Head of caudate nucleus (tissue), 42 donors: ENCODE results near the gene COL6A3.
A peak's percentile ranks its signal among the peaks of the same experiment; 100 is the strongest.

Source experiments
- DNase-seq, 42 donors: peaks; one replicate each; pipeline versions ENCODE4 v3.0.0 to v3.0.0-alpha.2; 2020 to 2021; ENCODE audit warnings: mixed read lengths in 7 of 42
- intact Hi-C: fragments of 100-400 bp; cut with DNase I; formaldehyde crosslinking; loops from one replicate; pipeline ENCODE4 v1.15.0; 2022

The COL6A3 gene

DNA sequence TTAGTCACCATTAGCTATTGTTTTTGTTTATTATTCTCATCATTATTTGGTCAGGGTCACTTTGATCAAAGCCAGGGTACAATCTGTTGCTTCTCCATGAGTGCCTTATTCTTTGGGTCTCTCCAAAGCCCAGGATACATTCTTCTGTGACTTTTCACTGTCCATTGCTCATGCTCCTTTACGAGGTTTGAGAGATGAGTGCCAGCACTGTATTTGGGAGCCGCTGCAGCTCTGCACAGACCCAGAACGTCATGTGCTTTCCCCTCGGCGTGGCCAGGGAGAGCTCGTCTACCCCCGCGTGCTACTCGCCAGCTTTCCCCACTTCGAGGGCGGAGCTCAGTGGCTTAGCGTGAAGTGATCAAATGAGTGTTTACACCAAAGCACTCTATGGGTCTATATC is 123.7 kb downstream of the COL6A3 start:
- intact Hi-C loops = no loop called here

DNA sequence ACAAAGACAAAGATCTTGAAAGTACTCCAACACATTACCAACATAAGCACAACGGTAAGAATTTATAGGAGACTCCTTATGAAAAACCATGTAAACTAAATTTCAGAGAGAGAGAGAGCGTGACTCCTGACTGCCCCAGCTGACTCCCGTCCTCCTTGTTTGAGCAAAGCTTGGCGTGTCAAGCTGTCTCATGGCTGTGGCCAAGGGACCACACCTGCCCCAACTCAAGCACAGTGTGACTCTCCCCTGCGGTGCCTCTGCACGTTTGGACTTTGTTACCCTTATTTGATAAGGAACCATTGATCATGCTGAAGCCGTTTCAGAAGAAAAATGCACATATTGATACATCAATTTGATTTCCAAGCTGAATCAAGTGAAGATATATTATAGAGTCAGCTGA is 124.8 kb downstream of the COL6A3 start:
- intact Hi-C loops = no loop called here
- no peak for DNase-seq

More for the DNA sequence above, 123.7 kb downstream of the COL6A3 start:
- DNase-seq = no peak

DNA sequence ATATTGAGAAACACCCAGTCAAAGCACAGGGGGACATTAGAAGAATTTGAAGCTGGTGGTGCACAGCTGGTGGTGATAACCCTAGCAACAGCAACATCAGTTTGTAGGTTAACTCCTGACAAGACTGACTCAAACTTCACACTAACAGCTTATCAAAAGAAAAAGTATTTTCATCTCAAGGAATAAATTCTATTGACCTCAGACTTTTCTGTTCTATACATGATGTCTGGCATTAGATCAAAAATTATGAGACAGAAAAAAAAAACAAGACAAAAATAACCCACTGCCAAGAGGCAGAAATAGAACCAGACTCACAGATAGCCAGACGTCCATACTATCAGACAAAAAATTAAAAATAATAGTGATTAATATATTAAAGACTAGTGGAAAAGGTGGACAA is 126.1 kb downstream of the COL6A3 start:
- intact Hi-C loops = no loop called here
- no peak for DNase-seq

DNA sequence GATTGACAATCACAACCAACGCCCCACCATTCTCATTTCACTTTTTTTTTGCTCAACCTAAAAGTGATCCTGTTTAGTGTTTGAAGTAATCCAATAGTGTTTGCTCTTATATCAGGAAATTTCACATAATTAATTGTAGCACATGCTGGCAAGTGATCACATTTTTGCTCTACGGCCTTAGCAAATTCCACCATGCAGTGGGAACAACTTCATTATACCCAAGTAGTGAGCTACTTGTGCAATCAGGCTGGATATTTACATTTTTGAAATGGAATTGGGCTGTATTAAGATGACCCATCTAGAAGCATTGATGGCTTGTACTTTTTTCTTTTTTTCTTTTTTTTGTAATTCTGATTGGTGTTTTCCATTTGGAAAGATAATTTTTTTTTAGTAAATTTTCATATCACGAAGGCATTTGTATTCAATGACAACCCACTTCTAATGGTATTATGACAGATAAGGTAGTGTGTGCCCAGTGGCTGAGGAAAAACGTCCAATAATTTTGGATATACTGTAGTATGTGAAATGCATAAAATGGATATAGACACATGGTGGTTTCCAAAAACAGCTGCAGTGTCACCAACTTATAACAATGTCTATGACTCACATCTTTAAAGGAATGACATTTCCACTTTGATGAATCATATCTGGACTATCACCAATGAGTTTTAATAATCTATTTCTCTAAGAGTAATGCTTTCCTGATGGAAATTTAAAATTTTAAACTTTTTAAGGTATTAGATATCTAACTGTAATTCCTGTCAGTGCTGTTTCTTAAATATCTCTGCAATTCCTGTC is 130.6 kb downstream of the COL6A3 start:
- DNase-seq = peak in 1 of 42 donors; percentile 32
- intact Hi-C loops = no loop called here

DNA sequence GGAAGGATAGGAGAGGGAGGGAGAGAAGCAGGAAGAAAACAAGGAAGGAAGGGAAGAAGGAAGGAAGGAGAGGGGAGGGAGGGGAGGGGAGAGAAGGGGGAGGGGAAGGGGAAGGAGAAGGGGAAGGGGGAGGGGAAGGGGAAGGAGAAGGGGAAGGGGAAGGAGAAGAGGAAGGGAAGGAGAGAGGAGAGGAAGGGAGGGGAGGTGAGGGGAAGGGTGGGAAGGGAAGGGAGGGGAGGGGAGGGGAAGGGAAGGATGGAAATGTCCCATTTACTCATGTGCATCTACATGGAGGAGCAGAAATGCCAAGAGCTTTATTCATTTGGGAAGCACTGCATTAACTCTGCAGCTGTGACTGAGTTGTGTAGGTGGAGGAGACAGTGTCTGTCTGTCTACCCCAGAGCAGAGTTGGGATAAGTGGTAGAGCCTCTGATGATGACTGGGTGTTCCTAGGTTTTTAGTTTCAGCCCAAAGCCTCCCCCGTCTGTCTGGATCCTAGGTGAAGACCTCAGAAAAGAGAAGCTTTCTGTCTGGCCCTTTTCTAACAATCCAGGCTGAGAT is 131.3 kb downstream of the COL6A3 start:
- intact Hi-C loops = no loop called here
- DNase-seq = no peak

DNA sequence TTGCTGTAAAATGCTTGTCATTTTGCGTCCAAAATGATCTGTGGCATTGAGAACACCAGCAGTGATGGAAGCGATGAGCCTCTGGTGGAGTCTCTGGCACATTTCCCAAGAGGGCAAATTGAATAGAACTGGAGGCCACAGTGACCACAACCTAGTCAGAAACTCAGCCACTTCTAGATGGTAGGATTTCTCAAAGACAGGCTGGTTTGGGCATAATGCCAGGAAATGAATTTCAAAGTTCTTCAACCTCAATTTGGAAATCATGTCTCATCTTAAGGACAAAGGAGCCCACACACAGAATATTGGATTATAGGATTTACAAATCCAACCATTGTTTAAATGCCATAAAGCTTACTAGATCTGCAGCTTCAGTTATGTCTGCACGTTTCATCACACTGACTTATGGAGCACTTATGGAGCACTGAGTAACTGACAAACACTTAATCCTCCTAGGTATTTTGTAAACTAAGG is 132.1 kb downstream of the COL6A3 start:
- intact Hi-C loops = no loop called here
- no peak for DNase-seq

DNA sequence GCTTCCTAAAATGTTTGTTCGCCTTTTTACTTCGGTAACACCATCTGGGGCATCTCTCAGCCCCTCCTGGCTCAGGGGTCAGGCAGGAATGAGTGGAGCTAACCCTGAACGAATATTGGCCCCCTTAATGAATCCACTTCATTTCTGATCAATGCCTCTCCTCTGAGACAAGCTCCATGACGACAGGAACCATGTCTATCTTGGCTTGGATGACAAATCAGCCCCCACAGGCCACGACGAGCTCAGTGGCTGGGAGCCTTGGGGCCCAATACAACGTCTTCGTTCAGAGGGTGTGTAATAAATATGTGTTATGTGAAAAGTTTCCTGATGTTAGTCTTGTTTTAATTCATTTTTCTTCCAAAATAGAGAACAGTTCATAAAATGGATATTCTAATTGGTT is 133.0 kb downstream of the COL6A3 start:
- intact Hi-C loops = no loop called here
- no peak for DNase-seq

DNA sequence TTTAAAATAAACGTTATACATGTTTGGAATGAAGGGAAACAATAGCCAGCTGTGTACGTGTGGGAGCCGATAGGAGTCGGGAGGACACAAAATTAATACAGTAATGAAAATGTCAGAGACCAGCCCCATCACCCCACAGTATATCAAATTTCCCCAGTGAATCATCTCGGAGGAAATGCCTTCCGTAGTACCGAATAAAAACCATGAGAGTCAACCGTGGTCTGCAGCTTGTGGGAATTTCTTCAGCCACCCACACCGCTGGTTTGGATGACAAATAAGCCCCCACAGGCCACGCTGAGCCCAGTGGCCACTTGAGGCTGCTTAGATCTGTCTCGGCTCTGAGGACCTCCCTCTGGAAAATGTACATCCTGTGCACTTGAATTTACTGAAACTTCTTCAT is 133.7 kb downstream of the COL6A3 start:
- intact Hi-C loops = no loop called here
- DNase-seq = no peak

DNA sequence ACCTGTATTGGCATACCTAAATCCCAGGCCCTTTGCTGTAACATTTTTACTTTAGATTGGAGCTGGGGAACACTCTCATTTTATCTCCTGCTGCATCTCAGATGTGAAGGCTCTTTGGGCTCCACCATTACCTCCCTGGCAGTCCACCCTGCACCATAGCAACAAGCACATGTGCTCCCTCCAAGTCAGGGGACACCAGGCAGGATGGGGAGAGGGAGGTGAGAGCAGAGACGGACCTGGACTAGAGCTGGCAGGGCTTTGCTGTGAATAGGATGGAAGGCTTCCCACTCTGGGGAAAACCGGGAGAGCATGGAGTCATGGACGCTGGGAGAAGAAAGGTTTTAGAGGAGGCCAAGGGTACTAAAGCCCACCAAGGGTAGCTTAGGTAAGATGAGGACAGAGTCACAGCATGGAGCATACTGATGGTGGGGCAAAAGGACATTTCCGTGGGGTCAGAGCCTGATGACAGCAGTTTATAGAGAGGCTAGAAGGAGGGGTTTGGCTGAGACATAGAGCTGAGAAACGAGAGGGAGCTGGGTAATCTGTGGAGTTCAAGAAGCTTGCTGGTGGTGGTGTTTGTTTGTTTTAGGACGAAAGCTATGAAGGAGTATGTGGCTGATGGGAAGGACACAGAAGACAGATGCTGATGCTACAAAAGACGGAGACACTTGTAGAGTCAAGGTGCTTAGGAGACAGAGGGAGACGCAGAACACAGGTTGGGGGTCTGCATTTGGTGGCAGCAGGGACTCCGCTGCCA is 134.8 kb downstream of the COL6A3 start:
- intact Hi-C loops = no loop called here
- DNase-seq = no peak

DNA sequence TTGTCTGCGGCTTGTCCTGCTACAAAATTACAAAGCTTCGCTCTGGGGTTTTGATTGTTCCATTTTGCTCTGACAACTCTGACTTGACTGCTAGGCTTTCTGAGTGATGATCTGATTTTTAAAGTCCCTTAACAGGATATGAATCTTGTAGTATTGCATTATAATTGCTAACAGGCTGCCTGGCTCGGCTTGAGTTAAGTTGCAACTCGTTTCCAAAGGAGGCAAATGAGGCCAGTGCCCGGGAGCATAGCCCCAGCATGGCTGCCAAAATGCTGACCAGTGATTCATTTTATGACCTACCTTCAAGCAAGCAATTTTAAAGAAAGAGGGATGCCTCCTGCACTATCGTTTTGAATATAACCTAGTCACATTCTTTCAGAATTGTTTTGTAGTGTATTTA is 135.4 kb downstream of the COL6A3 start:
- intact Hi-C loops = no loop called here
- peak in 9 of 42 donors; percentile 13 to 66 (median 21) for DNase-seq

DNA sequence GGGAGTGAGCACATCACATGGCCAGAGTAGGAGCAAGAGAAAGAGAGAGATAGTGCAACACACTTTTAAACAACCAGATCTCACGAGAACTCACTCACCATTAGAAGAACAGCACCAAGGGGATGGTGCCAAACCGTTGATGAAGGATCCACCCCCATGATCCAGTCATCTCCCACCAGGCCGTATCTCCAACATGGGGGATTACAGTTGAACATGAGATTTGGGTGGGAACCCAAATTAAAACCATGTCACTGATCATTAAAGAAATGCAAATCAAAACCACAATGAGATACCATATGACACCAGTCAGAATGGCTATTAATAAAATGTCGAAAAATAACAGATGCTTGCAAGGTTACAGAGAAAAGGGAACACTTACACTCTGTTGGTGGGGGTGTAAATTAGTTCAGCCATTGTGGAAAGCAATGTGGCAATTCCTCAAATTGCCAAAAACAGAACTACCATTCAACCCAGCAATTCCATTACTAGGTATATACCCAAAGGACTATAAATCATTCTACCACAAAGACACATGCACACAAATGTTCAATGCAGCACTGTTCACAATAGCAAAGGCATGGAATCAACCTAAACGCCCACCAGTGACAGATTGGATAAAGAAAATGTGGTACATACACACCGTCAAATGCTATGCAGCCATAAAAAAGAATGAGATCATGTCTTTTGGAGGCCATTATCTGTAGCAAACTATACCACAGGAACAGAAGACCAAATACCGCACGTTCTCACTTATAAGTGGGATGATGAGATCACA is 137.1 kb downstream of the COL6A3 start:
- intact Hi-C loops = no loop called here

More for the DNA sequence above, 137.1 kb downstream of the COL6A3 start:
- no peak for DNase-seq
